ENCODE results near the gene NUP214. TPM values are rescaled to one million over a fixed set of nuclear protein-coding genes. Genes with fewer than 3 reads are reported as not detected.

Gene NUP214
- 13.4 and 20.4 TPM in 2 replicates for total RNA-seq

DNA sequence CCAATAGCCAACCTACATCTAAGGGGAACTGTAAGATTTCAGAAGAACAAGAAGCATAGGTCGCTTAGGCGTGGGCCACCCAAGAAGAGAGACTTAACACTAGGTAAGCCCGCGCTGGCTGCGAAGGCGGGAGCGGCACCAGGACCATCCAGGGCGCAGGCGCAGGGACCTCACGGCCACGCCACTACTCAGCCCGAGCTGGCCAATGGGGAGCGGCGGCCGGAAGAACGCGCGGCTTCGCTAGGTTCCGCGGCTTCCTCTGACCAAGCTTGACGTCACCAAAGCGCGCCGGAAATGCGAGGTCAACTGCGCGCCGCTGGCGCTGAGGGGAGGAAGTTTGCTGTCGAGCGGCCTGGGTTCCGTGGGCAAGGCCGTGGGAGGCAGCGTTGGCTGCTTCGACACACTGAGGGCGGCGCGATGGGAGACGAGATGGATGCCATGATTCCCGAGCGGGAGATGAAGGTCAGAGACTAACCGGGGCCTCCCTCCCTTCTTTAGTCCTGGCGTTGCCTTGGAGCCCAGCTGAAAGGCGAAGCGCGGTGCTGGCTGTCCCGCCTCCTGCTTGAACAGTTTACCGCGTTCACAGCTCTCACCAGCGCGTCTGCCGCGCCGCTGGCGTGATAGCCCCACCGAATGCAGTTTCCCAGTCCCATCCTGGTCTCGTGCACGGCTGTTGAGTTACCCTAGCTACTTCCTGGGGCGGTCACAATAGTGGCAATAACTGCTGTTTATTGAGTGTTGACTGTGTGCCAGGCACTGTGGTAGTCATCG lies at the start of gene NUP214:
Gene NUP214, plus strand, starts transcription at position 299 of the 771 bp plus-strand sequence. Its CDS starts 119 bp downstream, at position 418.

DNA sequence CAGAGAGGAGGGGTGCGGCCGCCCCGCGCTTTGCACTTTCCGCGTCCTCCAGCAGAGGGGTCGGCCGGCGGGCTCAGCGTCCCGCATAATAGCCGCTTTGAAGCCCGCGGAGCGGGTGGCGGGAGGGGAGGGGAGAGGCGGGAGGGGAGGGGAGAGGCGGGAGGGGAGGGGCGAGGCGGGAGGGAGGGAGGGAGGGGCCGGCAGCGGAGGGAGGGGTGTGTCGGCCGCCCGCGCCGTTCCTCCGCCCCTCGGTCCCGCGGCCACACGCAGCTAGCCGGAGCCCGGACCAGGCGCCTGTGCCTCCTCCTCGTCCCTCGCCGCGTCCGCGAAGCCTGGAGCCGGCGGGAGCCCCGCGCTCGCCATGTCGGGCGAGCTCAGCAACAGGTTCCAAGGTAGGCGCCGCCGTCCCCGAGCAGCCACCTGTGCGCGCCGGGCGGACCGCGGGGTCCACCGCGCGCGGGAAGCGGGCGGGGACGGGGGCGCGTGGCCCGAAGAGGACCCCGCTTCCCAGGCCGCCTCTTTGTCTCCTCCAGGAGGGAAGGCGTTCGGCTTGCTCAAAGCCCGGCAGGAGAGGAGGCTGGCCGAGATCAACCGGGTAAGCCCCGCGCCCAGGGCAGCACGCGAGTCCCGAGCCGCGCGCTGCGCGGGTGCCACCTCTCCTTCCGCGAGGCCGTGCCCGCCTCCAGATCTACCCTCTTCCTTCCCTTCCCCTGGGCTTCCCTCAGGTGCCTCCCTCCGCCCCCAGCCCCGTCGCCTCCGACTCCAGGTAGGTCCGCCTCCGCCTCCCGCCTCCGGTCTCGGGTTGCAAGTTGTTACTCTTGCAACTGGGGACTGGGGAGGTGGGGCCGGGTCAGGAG lies 28.9 kb upstream of the NUP214 start, which contains the start of gene AIF1L:
Gene AIF1L, plus strand, starts transcription at position 263 of the 857 bp plus-strand sequence. Its CDS starts 99 bp downstream, at position 362.

GRCh38 chr9:131276094-131276888 lies 150.9 kb downstream of the NUP214 start, which contains the start of gene FAM78A:
TSS of gene FAM78A (minus strand) at chr9:131276510. CDS start at chr9:131276179, 331 bp downstream.

Other genes starting within 250 kb of the NUP214 start
- gene QRFP, start 228.8 kb upstream of the NUP214 start, total RNA-seq = not detected in 2 replicates
- gene FIBCD1, start 186.3 kb upstream of the NUP214 start, total RNA-seq = 16.9 and 26.0 TPM in 2 replicates
- under 0.01 and 0.05 TPM in 2 replicates for gene LAMC3, start 116.4 kb upstream of the NUP214 start, total RNA-seq
- gene AIF1L, start 29.1 kb upstream of the NUP214 start, total RNA-seq = 0.09 and 0.30 TPM in 2 replicates
- 0.74 and 0.89 TPM in 2 replicates for gene FAM78A, start 150.9 kb downstream of the NUP214 start, total RNA-seq
- gene PLPP7, start 164.1 kb downstream of the NUP214 start, total RNA-seq = 5.3 and 6.1 TPM in 2 replicates